HL-60 (cell line): Measurements from ENCODE around the gene AIRE.
"Not testable (repeated sequence)": the region's sequence is repeated elsewhere in the genome, so short reads cannot be mapped to it uniquely, and the experiment has no call there.

Experiments used
- DNase-seq, 2 experiments: peaks; one replicate each; pipeline ENCODE4 v3.0.0-alpha.2; 2010 to 2020; ENCODE audit warnings: low read depth in 1 of 2, low spot score in 1 of 2
- H3K27ac ChIP-seq: fragments of 250-450 bp; sonication (Bioruptor Pico); replicated peaks from 2 replicates; pipeline ENCODE4 v1.5.1; 2020; ENCODE audit warnings: mild to moderate bottlenecking, moderate library complexity
- H3K27me3 ChIP-seq: fragments of 250-450 bp; sonication (Bioruptor Pico); 2 replicates; pipeline ENCODE4 v1.5.1; 2021; ENCODE audit warnings: mild to moderate bottlenecking, moderate library complexity; ENCODE audit not compliant: insufficient read depth, poor library complexity, severe bottlenecking
- H3K4me3 ChIP-seq: replicated peaks from 2 replicates; pipeline ENCODE4 v1.5.1; 2011; ENCODE audit warnings: mild to moderate bottlenecking, control low read depth, low read length; ENCODE audit not compliant: insufficient read depth
- CTCF ChIP-seq: IDR thresholded peaks from one replicate; pipeline ENCODE4 v1.5.1; 2011; ENCODE audit warnings: low read length, control low read depth, inconsistent platforms; ENCODE audit not compliant: insufficient read depth
- GABPA ChIP-seq: IDR thresholded peaks from 2 replicates; pipeline ENCODE4 v1.6.1; 2012; ENCODE audit warnings: low read depth
- POLR2AphosphoS5 ChIP-seq: IDR thresholded peaks from 2 replicates; pipeline ENCODE4 v1.6.1; 2012; ENCODE audit warnings: low read depth
- REST ChIP-seq: IDR thresholded peaks from 2 replicates; pipeline ENCODE4 v1.6.1; 2012; ENCODE audit warnings: low read depth; ENCODE audit not compliant: insufficient replicate concordance
- SPI1 ChIP-seq: IDR thresholded peaks from 2 replicates; pipeline ENCODE4 v1.6.1; 2012; ENCODE audit warnings: low read depth, mild to moderate bottlenecking, borderline replicate concordance

AIRE gene

GRCh38 chr21:44281801-44282200, 3.9 kb upstream of the AIRE start:
- no peak for DNase-seq
- Histone ChIP-seq H3K4me3 (no peak overlapping the region), H3K27ac (no peak overlapping the region), H3K27me3 (no peaks in the 10 kb centered on the region)
- TF ChIP-seq REST, result no peak

GRCh38 chr21:44282370-44282769, 3.3 kb upstream of the AIRE start:
- DNase-seq, result no peak
- TF ChIP-seq CTCF (no peak), REST (no peak), SPI1 (no peak), GABPA (no peak), POLR2AphosphoS5 (no peak)
- Histone ChIP-seq H3K4me3 (no peak overlapping the region), H3K27me3 (no peaks in the 10 kb centered on the region), H3K27ac (no peak overlapping the region)

- not testable (repeated sequence) for DNase-seq, H3K27ac ChIP-seq
Measured at GRCh38 chr21:44283211-44283785, 2.4 kb upstream of the AIRE start.

GRCh38 chr21:44283948-44284347, 1.7 kb upstream of the AIRE start:
- Histone ChIP-seq H3K27ac (no peak overlapping the region), H3K27me3 (no peaks in the 10 kb centered on the region), H3K4me3 (no peak overlapping the region)
- DNase-seq, result no peak
- no peak for TF ChIP-seq POLR2AphosphoS5
- no peak for TF ChIP-seq SPI1
- TF ChIP-seq GABPA, result no peak
- no peak for TF ChIP-seq CTCF
- no peak for TF ChIP-seq REST

More at GRCh38 chr21:44283211-44283785, 2.4 kb upstream of the AIRE start:
- H3K27me3 ChIP-seq, H3K4me3 ChIP-seq: not testable (repeated sequence)
